Measurements from ENCODE around the gene FHOD3. TPM values are rescaled to one million over a fixed set of nuclear protein-coding genes. Genes with fewer than 3 reads are reported as not detected.

The FHOD3 gene
- total and polyA plus RNA-seq, 4 donors: 0.57 to 1.3 (median 1.2) TPM; not detected in 1

- Histone ChIP-seq H3K9ac (ENCODE audit: low read depth in 1 of 2, low read length in 2 of 2) (no peak overlapping the region), H3K27me3 (ENCODE audit: control insufficient read depth in 4 of 4, insufficient read depth in 4 of 4, low read length in 3 of 4) (no peaks in the 10 kb centered on the region), H3K9me3 (ENCODE audit: control insufficient read depth in 4 of 4, low read length in 3 of 4) (no peaks in the 10 kb centered on the region), H3K36me3 (ENCODE audit: control insufficient read depth in 4 of 4, insufficient read depth in 3 of 4, low read depth in 1 of 4, low read length in 3 of 4) (no peaks in the 10 kb centered on the region), H3K4me3 (ENCODE audit: low read depth in 1 of 3, low read length in 3 of 3) (no peak overlapping the region), H3K4me1 (ENCODE audit: control insufficient read depth in 4 of 4, insufficient read depth in 4 of 4, low read length in 3 of 4) (no peaks in the 10 kb centered on the region), H3K27ac (ENCODE audit: low read depth in 1 of 2, low read length in 2 of 2) (no peak overlapping the region)
- DNase-seq (ENCODE audit: low spot score): no peak
- TF ChIP-seq HNF4A (conservative IDR thresholded peaks at IDR 0.05): no peak
- WGBS: 85% methylated on average over 2 of the region's 2 CpGs
These were observed 483.2 kb downstream of the FHOD3 start for GRCh38 chr18:36780748-36781147.

- Histone ChIP-seq H3K4me1 (ENCODE audit: control insufficient read depth in 4 of 4, insufficient read depth in 4 of 4, low read length in 3 of 4) (no peaks in the 10 kb centered on the region), H3K4me3 (ENCODE audit: low read depth in 1 of 3, low read length in 3 of 3) (no peak overlapping the region), H3K27me3 (ENCODE audit: control insufficient read depth in 4 of 4, insufficient read depth in 4 of 4, low read length in 3 of 4) (no peaks in the 10 kb centered on the region), H3K9me3 (ENCODE audit: control insufficient read depth in 4 of 4, low read length in 3 of 4) (no peaks in the 10 kb centered on the region), H3K36me3 (ENCODE audit: control insufficient read depth in 4 of 4, insufficient read depth in 3 of 4, low read depth in 1 of 4, low read length in 3 of 4) (no peaks in the 10 kb centered on the region), H3K9ac (ENCODE audit: low read depth in 1 of 2, low read length in 2 of 2) (no peak overlapping the region), H3K27ac (ENCODE audit: low read depth in 1 of 2, low read length in 2 of 2) (no peak overlapping the region)
- TF ChIP-seq CTCF (IDR thresholded peaks at IDR 0.05; ENCODE audit: low read depth, low read length, missing input control) (no peak), GABPA (IDR thresholded peaks at IDR 0.05 in 1 of 2, conservative IDR thresholded peaks at IDR 0.05 in 1 of 2) (no peak), MAX (IDR thresholded peaks at IDR 0.05) (no peak), RAD21 (IDR thresholded peaks at IDR 0.05) (no peak), FOXA1 (IDR thresholded peaks at IDR 0.05) (no peak), FOXA2 (IDR thresholded peaks at IDR 0.05) (no peak), ATF3 (IDR thresholded peaks at IDR 0.05) (no peak), ZBTB33 (IDR thresholded peaks at IDR 0.05) (no peak), NR2F2 (IDR thresholded peaks at IDR 0.05) (no peak), SP1 (IDR thresholded peaks at IDR 0.05) (no peak), JUND (IDR thresholded peaks at IDR 0.05) (no peak), TAF1 (conservative IDR thresholded peaks at IDR 0.05) (no peak), RXRA (IDR thresholded peaks at IDR 0.05) (no peak), REST (IDR thresholded peaks at IDR 0.05) (no peak), HNF4A (conservative IDR thresholded peaks at IDR 0.05) (no peak)
- WGBS: 92% methylated on average over 9 of the region's 9 CpGs
- DNase-seq (ENCODE audit: low spot score): no peak
These were observed 485.2 kb downstream of the FHOD3 start for GRCh38 chr18:36782710-36783109.
